Adrenal gland (tissue), 5 donors: ENCODE measurements around the gene NCKAP5.

Experiments
- CTCF ChIP-seq, 6 experiments: fragments of 450-650 bp in 4 of 6; fragments of 200-600 bp in 2 of 6; sonication (generic) in 1 of 6; IDR thresholded peaks; 1 replicate in 5 of 6; 2 replicates in 1 of 6; pipeline versions ENCODE4 v1.5.1 to v1.8.0; 2016 to 2021; ENCODE audit warnings: antibody characterized with exemption in 6 of 6, mild to moderate bottlenecking in 2 of 6, moderate library complexity in 1 of 6
- POLR2A ChIP-seq, 2 donors: fragments of 450-650 bp; IDR thresholded peaks; one replicate each; pipeline ENCODE4 v1.6.1; 2017; ENCODE audit warnings: antibody characterized with exemption in 2 of 2, mild to moderate bottlenecking in 2 of 2, moderate library complexity in 1 of 2
- donor health status: DM: no; HTN: no; CAD: no.

- no peak for TF ChIP-seq CTCF (IDR thresholded peaks at IDR 0.05)
- TF ChIP-seq POLR2A (IDR thresholded peaks at IDR 0.05): no peak
Observed at GRCh38 chr2:133252780-133253355, 315.4 kb downstream of the NCKAP5 start.
